OCI-LY3 (cell line): ENCODE results near the gene KLHL15.
"Not testable (repeated sequence)": the region's sequence is repeated elsewhere in the genome, so short reads cannot be mapped to it uniquely, and the experiment has no call there.

ENCODE experiments used
- EZH2phosphoT487 ChIP-seq: fragments of 200-600 bp; shearing (Covaris generic); IDR thresholded peaks from 2 replicates; pipeline ENCODE4 v1.6.1; 2018; ENCODE audit warnings: antibody characterized with exemption, mixed run types, low read depth
- TF ChIP-seq, protein P1 (sequence below): fragments of 200-600, 300-600 bp; sonication (generic); IDR thresholded peaks from 2 replicates; pipeline ENCODE4 v1.5.1; 2014; ENCODE audit warnings: antibody characterized with exemption, low read length, low read depth

GRCh38 chrX:24046060-24046459 lies 19.1 kb upstream of the KLHL15 start:
- TF ChIP-seq, protein P1, sequence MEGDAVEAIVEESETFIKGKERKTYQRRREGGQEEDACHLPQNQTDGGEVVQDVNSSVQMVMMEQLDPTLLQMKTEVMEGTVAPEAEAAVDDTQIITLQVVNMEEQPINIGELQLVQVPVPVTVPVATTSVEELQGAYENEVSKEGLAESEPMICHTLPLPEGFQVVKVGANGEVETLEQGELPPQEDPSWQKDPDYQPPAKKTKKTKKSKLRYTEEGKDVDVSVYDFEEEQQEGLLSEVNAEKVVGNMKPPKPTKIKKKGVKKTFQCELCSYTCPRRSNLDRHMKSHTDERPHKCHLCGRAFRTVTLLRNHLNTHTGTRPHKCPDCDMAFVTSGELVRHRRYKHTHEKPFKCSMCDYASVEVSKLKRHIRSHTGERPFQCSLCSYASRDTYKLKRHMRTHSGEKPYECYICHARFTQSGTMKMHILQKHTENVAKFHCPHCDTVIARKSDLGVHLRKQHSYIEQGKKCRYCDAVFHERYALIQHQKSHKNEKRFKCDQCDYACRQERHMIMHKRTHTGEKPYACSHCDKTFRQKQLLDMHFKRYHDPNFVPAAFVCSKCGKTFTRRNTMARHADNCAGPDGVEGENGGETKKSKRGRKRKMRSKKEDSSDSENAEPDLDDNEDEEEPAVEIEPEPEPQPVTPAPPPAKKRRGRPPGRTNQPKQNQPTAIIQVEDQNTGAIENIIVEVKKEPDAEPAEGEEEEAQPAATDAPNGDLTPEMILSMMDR = not testable (repeated sequence)
- TF ChIP-seq EZH2phosphoT487 = not testable (repeated sequence)
